Uterus (tissue), 4 donors: Measurements from ENCODE around the gene MAEA. TPM values are rescaled to one million over a fixed set of nuclear protein-coding genes. Genes with fewer than 3 reads are reported as not detected.

Source experiments
- DNase-seq, 2 donors: peaks; one replicate each; pipeline ENCODE4 v3.0.0-alpha.2; 2019 to 2020
- H3K27ac ChIP-seq, 2 donors: fragments of 200-600 bp; sonication (generic); 1 replicate in 1 of 2; 2 replicates in 1 of 2; pipeline ENCODE4 v1.5.1; 2016 to 2018
- H3K27me3 ChIP-seq, 2 donors: fragments of 200-600 bp; sonication (generic); one replicate each; pipeline ENCODE4 v1.5.1; 2018 to 2019; ENCODE audit warnings: control low read depth in 1 of 2
- H3K36me3 ChIP-seq, 2 donors: fragments of 200-600 bp; sonication (generic); one replicate each; pipeline ENCODE4 v1.5.1; 2019; ENCODE audit warnings: control low read depth in 1 of 2
- H3K4me1 ChIP-seq, 2 donors: fragments of 200-600 bp; sonication (generic); one replicate each; pipeline ENCODE4 v1.5.1; 2018 to 2019; ENCODE audit warnings: control low read depth in 1 of 2
- H3K4me3 ChIP-seq, 2 donors: fragments of 200-600 bp; sonication (generic); 1 replicate in 1 of 2; 2 replicates in 1 of 2; pipeline ENCODE4 v1.5.1; 2018 to 2019; ENCODE audit warnings: mild to moderate bottlenecking in 1 of 2
- H3K9me3 ChIP-seq, 2 donors: fragments of 200-600 bp; sonication (generic); one replicate each; pipeline ENCODE4 v1.5.1; 2019; ENCODE audit warnings: control low read depth in 1 of 2
- POLR2A ChIP-seq, 2 donors: fragments of 450-650 bp; IDR thresholded peaks; one replicate each; pipeline ENCODE4 v1.6.1; 2016; ENCODE audit warnings: antibody characterized with exemption in 2 of 2, mild to moderate bottlenecking in 1 of 2, moderate library complexity in 1 of 2
- intact Hi-C: fragments of 100-400 bp; cut with DNase I; formaldehyde crosslinking; loops from one replicate; pipeline ENCODE4 v1.15.1; 2023; ENCODE audit warnings: low total_unique reads
- total RNA-seq, 4 donors: library from RNA; depleted of rRNA in 3 of 4; stranded (reverse); fragments of >200 nt in 3 of 4; gene quantifications; one replicate each; pipeline versions ENCODE4 v1.1.0 to v1.2.4, GENCODE V29; 2014 to 2023
- TF ChIP-seq, protein P1 (sequence below), 4 experiments: fragments of 200-600 bp in 2 of 4; fragments of 450-650 bp in 2 of 4; sonication (generic) in 2 of 4; IDR thresholded peaks; one replicate each; pipeline ENCODE4 v1.5.1; 2016 to 2019; ENCODE audit warnings: antibody characterized with exemption in 4 of 4, mild to moderate bottlenecking in 2 of 4, moderate library complexity in 1 of 4
- donor health status: DM: yes; HTN: yes; CAD: no.

Gene MAEA
- total RNA-seq, 4 donors from 2014 or later, result 32.3 to 70.7 (median 67.8) TPM

DNA sequence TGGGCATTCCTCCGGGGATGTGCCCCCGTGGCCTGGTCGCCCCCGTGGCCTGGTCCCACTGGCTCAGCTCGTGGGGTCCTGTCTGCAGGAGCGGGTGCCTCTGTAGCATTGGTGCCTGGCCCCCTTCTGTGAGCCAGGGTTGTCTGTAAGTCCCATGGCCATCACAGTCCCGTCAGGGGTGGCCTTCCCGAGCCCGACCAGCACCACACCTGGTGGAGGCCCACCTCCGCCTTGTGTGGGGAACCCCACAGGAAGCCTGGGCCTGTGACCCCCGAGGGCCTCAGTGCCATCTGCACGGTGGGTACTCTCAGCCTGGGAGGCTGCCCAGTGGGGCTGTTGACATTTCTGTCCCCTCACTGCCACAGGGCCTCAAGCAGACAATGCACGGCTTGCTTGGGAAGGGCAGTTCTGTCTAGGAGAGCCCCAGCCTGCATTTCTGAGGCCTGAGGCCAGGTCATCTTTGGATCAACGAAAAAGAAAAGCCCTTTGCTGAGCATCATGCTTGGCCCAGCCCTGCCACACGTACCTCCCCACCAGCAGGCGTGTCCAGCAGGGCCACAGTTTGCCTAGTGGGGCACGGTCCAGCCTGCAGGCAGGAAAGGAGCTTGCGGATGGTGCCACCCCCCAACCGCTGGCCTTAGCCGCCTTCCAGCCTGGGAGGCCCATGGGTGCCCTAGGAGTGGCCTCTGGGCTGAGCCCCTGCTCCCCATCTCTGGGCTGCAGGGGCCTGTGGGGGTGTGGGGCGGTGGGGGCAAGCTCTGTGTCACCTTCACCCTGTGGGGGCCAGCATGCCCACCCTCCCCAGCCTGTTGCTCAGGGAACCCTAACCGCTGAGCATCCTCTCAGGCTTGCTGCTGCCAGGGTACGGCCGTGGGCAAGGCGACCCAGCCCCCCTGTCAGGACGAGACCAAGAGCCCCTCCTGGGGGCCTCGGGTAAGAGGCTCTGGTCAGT is 93.4 kb downstream of the MAEA start:
- H3K36me3 ChIP-seq, result no peaks in the 10 kb centered on the region
- H3K27me3 ChIP-seq, result no peaks in the 10 kb centered on the region
- no peaks in the 10 kb centered on the region for H3K4me1 ChIP-seq
- no peaks in the 10 kb centered on the region for H3K9me3 ChIP-seq
- no peak for TF ChIP-seq POLR2A (IDR thresholded peaks at IDR 0.05)
- TF ChIP-seq, protein P1, sequence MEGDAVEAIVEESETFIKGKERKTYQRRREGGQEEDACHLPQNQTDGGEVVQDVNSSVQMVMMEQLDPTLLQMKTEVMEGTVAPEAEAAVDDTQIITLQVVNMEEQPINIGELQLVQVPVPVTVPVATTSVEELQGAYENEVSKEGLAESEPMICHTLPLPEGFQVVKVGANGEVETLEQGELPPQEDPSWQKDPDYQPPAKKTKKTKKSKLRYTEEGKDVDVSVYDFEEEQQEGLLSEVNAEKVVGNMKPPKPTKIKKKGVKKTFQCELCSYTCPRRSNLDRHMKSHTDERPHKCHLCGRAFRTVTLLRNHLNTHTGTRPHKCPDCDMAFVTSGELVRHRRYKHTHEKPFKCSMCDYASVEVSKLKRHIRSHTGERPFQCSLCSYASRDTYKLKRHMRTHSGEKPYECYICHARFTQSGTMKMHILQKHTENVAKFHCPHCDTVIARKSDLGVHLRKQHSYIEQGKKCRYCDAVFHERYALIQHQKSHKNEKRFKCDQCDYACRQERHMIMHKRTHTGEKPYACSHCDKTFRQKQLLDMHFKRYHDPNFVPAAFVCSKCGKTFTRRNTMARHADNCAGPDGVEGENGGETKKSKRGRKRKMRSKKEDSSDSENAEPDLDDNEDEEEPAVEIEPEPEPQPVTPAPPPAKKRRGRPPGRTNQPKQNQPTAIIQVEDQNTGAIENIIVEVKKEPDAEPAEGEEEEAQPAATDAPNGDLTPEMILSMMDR (IDR thresholded peaks at IDR 0.05), result no peak
- no peak overlapping the region for H3K27ac ChIP-seq
- intact Hi-C loops, result no loop called here
- H3K4me3 ChIP-seq, result no peak overlapping the region
- no peak for DNase-seq

DNA sequence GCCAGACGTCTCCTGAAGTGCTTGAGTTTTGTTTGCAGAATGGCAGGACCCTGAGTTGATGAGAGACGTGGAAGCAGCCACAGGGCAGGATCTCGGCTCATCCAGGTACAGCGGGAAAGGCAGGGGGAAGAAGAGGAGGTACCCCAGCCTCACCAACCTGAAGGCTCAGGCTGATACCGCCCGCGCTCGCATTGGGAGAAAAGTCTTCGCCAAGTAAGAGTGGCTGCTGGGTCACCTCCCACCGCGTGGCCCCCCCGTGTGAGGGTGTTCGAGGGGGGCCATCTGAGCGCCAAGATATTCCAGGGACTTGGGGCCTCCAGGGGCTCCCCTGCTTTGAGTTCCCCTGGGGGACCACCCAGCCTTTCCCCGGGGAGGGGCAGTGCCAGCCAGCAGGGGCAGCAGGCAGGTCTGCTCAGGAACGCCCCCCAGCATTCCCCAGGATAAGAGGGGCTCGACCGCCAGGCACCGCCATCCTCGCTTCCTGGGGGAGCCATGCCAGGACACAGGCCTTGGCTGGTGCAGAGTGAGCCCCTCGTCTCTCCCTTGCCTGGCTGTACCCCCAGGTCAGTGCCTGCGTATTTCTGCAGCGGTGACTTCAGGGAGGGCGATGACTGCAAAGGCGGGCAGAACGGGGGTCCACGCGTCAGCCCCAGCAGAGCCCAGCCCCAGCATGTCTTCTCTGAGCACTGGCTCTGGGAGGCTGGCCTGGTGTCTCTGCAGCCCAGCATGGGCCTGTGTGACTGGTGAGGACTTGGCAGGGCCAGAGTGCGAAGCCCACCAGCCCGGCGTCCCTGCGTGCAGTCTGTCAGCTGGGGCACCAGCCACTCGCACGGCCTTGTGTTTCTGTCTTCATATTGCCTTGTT is 94.3 kb downstream of the MAEA start:
- H3K9me3 ChIP-seq, result no peaks in the 10 kb centered on the region
- no peak for DNase-seq
- no peak for TF ChIP-seq POLR2A (IDR thresholded peaks at IDR 0.05)
- TF ChIP-seq, protein P1 (IDR thresholded peaks at IDR 0.05), result no peak
- H3K4me1 ChIP-seq, result no peaks in the 10 kb centered on the region
- no peak overlapping the region for H3K4me3 ChIP-seq
- intact Hi-C loops, result no loop called here
- H3K36me3 ChIP-seq, result no peaks in the 10 kb centered on the region
- no peaks in the 10 kb centered on the region for H3K27me3 ChIP-seq
- H3K27ac ChIP-seq, result no peak overlapping the region

DNA sequence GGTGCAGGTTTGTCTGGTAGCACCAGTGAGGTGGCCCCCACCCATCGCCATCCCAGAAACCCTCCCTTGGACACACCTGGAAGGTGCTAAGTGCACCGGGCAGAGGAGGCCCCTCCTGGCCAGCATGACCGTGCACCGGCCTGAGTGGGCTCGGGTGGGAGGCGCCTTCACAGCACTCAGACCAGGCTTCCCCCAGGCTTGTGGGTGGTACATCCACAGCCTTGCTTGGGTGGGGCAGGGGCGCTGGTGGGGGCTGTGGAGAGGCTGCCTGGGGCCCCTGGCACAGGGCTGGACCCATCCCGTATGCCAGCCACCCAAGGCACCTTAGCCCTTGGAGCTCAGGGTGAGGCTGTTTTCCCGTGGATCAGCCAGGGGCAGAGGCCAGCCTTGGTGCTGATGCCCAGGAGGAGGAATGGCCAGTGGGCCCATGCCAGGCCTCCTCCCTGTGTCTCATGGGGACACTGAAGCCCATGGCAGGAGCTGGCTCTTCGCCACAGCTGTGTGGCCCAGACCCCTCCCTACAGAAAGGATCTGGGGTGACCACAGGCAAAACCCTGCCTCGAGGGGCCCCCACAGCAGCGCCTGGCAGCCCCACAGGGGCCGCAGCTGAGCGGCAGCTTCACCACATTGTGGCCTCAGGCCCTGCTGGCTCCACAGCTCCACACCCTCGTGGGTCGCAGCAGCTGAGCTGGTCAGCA is 95.1 kb downstream of the MAEA start:
- Histone ChIP-seq H3K4me1 (no peaks in the 10 kb centered on the region), H3K9me3 (no peaks in the 10 kb centered on the region), H3K4me3 (no peak overlapping the region), H3K36me3 (no peaks in the 10 kb centered on the region), H3K27me3 (no peaks in the 10 kb centered on the region), H3K27ac (no peak overlapping the region)
- no peak for DNase-seq
- TF ChIP-seq, protein P1 (IDR thresholded peaks at IDR 0.05), result no peak
- no peak for TF ChIP-seq POLR2A (IDR thresholded peaks at IDR 0.05)
- intact Hi-C loops, result no loop called here

DNA sequence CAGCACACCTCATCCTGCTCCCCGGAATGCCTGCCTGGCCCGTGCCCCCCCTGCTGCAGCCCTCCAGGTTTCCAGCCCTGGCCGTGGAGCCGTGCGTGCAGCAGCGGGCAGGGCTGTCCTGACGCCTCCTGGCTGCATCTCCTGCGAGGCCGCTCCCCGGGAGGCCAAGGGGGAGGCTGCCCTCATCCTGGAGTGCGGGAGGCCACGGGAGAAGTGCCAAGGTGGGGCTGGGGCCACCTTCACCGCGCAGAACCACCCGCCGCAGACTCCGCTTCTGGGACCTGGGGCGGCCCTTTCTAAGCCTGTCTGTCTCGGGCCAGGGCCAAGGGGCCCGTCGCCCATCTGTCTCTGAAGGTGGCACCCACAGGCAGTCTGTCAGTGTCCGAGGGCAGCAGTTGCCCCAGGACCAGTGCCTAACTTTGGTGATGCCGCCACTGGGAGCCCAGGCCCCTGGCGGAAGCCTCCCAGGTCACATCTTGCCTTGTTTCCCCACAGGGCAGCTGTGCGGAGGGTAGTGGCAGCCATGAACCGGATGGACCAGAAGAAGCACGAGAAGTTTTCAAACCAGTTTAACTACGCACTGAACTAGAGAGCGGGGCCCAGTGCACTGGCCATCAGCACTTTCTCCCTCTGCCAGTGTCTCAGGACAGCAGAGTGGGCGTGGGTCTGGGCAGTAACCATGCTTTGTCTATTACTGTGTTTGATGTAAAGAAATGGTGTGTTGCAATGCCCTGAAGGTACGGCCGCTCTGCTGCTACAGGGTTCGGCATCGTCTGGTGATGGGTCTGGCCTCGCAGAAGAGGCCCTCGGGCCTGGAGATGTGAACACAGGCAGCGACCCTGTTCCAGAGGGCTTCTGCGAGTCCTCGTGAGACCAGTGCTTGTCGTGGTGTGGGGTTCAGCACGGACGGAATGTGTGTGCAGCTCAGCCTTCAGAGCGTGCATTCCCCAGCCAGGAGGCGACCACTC is 96.0 kb downstream of the MAEA start:
- TF ChIP-seq POLR2A (IDR thresholded peaks at IDR 0.05), result no peak
- TF ChIP-seq, protein P1 (IDR thresholded peaks at IDR 0.05), result no peak
- Histone ChIP-seq H3K36me3 (no peaks in the 10 kb centered on the region), H3K4me1 (no peaks in the 10 kb centered on the region), H3K4me3 (no peak overlapping the region), H3K27me3 (no peaks in the 10 kb centered on the region), H3K9me3 (no peaks in the 10 kb centered on the region), H3K27ac (no peak overlapping the region)
- intact Hi-C loops, result no loop called here
- DNase-seq, result no peak

Other genes with a start within 250 kb of the MAEA start
- gene RNF212, start 176.3 kb upstream of the MAEA start, total RNA-seq, result 10 to 100 TPM in 1 of 4 donors, 1 to 10 TPM in 2, under 1 TPM in 1; 0.77 to 13.5 (median 5.2) TPM
- 100 to 1,000 TPM in 2 of 4 donors, 10 to 100 TPM in 2; 60.6 to 262 (median 115) TPM for gene SPON2, start 117.3 kb upstream of the MAEA start, total RNA-seq
- 100 to 1,000 TPM; 104 to 193 (median 162) TPM for gene CTBP1, start 40.8 kb upstream of the MAEA start, total RNA-seq
- gene UVSSA, start 57.3 kb downstream of the MAEA start, total RNA-seq, result 10 to 100 TPM; 13.1 to 37.2 (median 19.3) TPM
- not detected for gene NKX1-1, start 116.6 kb downstream of the MAEA start, total RNA-seq